ENCODE results near the gene HOMER1.
"Not testable (repeated sequence)": the region's sequence is repeated elsewhere in the genome, so short reads cannot be mapped to it uniquely, and the experiment has no call there.

The HOMER1 gene

DNA sequence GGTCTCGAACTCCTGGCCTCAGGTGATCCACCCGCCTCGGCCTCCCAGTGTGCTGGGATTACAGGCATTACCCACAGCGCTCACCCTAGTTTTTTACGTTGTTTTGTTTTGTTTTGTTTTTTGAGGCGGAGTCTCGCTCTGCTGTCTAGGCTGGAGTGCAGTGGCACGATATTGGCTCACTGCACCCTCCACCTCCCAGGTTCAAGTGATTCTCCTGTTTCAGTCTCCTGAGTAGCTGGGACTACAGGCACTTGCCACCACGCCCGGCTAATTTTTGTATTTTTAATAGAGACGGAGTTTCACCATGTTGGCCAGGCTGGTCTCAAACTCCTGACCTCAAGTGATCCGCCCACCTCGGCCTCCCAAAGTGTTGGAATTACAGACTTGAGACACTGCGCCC lies 2.4 kb upstream of the HOMER1 start:
- not testable (repeated sequence) for DNase-seq

DNA sequence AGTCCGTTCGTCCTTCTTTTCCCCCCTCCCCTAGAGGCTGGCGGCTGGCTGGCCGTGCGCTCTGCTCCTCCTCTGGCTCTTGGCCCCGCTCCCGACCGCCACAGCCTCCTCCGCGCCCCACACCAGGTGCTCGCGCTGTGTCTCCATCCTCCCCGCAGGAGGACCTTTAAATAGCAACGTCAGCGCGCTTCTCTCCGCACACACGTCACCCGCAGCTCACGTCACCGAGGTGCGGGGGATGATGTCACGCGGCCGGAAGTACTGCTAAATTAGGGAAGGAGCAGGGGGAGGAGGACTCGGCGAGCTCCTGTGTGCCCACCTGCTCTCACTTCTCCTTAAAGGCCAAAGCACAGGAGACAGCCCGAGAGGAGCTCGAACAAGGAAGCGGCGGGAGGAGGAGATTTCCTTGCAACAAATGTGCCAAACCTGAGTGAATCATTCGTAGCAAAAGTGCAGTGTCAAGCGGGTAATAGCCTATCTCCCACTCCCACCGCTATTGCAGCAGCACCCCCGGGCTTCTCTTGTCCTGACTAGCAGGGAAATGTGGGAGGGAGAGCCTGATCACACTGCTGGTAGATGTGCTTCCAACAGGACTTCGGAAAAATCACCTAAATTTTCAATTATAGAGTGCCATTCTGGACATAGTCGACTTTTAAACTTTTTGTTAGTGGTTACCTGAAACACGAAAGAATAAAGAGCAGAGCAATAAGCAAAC lies 614 bp upstream of the HOMER1 start:
- DNase-seq = peak; percentile 99

DNA sequence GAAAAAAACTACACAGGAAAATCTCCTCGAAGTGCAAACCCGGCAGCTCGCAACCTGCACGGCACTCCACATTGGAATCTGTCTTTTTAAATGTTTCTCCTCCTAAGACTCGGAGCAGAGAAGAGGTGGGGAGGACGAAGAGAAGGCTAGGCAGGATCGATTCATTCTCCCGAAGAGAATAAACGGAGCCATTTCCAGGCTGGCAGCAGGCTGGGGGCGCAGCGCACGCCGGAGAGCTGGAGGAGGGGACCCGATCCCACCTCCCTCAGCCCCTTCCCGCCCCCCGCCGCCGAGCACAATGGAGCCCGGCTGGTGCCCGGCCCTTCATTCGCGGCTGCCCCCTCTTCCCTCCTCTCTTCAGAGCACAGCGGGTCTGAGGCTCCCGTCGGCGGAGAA lies 628 bp downstream of the HOMER1 start:
- DNase-seq = no peak

- peak; percentile 27 for DNase-seq
These were observed 1.2 kb downstream of the HOMER1 start for GRCh38 chr5:79512471-79513307.

- peak; percentile 19 for DNase-seq
These were observed 1.9 kb downstream of the HOMER1 start for GRCh38 chr5:79512049-79512448.

GRCh38 chr5:79510638-79511037 lies 3.3 kb downstream of the HOMER1 start:
- no peak for DNase-seq

DNA sequence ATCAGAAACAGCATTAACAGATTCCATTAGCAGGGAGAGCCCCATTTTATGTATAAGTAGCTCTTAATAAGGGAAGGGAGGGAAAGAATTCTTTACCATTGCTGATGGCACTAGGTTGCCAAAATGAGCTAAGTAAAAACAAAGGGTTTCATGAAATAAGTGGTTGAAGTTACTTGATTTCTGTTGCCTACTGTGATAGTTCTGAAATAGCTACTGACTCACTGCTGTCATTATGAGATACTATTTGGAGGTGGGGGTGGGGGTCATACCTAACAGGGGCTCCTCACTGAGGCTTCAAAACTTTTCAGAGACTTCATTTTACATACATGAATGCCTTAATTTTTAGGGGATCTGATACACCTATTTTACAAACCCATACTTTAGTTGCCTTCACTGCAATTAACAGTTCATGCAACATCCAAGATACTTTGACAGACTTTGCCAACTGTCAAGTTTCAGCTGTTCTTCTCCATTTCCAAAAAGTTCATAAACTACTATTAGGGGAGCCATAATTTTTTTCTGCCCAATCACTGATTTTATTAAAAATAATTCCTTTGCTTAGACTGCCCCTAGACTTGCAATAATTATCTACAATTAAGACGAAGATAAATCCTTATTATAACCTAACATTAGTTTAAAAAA lies 4.6 kb downstream of the HOMER1 start:
- DNase-seq = no peak

DNA sequence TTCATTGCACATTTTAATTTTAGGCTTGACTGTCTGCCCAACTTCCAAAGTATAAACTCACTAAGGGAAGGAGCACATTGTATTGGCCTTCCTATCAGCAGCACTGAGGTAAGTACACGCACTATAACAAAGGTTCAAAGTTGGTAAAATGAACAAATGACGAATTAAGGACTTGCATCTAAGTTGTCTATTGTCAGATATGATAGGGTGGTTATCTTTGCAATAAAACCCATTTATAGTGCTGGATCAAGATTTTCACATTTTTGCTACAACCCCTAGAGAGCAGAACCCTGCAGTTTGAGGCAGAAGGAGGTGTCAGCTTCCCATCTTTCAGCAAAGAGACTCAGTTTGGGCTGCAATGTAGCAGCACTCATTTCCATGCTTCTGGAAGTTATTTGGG lies 5.1 kb downstream of the HOMER1 start:
- DNase-seq = no peak

DNA sequence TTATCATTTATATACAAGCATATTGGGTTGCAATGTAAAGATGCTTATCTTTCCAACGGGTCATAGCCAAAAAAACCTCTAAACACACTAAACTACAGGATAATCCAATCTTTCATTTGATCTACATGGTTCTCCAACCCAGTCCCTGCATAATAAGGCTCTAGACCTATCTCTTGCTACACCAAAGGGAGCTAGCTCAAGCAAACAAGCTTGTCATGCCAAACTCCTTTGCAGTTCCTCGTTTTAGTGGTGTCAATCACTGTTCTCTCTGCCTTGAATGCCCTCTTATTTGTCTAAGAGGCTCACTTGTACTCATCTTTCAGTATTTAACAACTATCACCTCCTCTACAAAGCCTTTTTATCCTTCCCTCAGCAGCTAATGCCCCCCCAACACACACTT lies 5.6 kb downstream of the HOMER1 start:
- DNase-seq = peak; percentile 9

GRCh38 chr5:79507251-79508205 lies 6.4 kb downstream of the HOMER1 start:
- no peak for DNase-seq

GRCh38 chr5:79505138-79505537 lies 8.8 kb downstream of the HOMER1 start:
- no peak for DNase-seq

DNA sequence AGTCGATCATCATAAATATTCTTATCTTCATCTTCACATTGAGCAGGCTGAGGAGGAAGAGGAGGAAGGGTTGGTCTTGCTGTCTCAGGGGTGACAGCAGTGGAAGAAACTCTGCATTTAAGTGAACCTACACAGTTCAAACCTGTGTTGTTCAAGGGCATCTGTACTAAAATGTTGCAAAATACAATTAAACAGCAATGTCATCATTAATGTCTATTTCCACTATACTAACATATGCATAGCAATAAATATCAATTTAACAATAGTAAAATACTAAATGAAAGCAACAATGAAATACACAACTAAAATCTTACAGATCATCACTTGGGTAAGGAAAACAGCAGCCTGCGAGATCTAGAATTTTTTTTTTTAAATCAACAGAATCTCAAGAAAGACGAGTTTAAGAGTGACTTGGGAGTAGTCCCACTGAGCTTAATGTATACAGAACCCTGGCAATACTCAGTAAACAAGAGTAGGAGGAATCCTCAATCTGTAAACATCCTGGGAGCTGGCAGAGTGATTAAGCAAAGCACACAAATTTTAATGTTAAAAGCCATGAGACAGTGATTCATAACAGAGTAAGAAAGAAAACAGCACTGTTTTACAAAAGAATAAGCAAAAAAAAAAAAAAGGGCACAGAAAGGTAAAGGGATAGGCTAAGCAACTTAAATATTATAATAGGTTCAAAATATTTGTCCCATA lies 10.0 kb downstream of the HOMER1 start:
- no peak for DNase-seq

GRCh38 chr5:79499640-79500273 lies 14.2 kb downstream of the HOMER1 start:
- no peak for DNase-seq

GRCh38 chr5:79495311-79495710 lies 18.6 kb downstream of the HOMER1 start:
- DNase-seq = no peak

DNA sequence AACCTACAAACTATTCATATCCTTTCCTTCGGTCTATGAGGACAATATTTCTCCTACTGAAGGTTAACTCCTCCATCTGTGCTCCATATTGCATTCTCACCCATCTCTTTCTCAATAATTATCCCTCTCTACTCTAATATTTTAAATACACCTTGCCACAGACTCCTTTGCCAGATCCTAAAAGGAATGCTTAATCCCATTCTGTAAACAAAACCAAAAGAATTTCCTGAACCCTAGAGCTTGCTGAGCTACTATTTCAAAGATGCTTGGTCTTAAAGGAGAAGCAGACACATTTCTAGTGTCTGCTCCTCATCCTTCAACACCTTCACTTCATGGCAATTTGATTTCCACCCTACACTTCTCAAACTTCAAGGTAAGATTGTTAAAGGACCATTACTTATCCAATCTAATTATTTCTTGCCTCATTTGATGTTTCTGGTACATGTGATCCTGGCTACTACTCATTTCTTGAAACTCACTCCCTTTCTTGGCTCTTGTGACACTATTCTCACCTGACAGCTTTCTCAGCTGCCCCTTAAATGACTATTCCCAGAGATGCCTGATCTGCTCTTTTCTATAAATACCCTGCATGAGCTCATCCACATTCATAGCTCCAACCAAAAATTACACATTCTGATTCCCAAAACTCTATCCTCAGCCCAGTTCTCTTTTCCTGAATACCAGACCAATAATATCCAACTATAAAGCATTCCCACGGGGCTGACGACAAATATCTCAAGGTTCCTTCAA lies 20.2 kb downstream of the HOMER1 start:
- no peak for DNase-seq

DNA sequence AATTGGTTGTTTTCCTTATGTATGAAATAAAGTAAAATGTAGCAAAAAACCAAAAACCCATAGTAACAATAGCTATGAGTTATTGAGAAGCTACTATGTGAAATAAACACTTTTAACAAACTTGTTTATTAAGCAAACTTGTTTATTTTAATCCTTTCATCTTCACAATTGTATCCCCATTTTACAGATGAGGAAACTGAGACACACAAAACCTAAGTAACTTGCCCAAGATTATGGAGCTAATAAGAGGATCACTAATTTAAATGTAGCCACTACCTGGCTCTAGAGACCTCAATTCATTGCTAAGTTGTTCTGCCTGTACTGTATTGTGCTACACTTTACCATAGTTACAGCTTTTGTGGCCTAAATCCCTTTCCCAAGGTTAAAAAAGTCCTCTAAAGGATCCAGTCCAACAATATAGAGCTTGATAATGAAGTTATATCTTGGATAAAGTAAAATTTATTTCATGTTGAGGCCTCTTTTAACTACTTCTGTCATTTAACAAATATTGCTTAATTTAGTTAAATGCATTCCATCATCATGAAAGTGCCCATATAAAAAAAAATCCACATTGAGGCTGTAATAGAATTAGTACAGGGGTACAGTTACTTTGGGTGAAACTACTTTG lies 22.1 kb downstream of the HOMER1 start:
- no peak for DNase-seq

DNA sequence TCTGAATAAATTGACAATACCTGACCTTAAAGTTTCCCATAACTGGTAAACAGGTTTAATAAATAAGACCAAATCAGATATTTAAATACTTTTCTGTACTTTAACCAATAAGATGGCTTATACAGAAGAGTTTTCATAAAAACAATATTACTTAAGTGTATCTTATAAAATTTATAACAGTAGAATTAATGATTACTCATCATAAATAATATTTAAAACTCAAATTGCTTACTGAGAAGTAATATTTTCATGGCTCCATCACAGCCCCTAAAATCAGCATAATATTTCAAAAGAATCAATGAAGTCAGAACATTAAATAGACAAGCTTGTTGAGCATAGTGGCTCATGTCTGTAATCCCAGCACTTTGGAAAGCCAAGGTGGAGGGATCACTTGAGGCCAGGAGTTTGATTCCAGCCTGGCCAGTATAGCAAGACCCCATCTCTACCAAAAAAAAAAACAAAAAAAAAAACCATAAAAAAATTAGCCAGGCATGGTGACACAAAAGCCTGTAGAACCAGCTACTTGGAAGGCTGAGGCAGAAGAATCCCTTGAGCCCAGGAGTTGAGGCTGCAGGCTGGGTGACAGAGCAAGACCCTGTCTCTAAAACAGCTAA lies 23.5 kb downstream of the HOMER1 start:
- DNase-seq = no peak

DNA sequence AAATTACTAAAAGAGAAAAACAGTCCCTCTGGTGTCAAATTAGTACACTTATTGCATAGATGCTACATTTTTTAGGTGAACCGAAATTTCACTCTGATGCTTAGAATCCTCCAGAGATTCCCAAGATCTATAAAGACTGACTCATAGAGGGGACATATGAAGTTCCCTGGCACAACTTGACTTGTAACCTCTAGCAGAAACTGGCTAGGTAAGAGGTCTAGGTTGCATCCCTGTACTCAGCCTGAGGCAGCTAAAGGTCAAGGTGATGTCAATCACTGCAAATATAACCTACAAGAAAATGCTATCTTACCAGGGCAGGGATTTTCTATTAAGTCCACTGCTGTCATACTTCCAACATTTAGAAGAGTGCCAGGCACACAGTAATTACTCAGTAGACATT lies 24.2 kb downstream of the HOMER1 start:
- DNase-seq = no peak

DNA sequence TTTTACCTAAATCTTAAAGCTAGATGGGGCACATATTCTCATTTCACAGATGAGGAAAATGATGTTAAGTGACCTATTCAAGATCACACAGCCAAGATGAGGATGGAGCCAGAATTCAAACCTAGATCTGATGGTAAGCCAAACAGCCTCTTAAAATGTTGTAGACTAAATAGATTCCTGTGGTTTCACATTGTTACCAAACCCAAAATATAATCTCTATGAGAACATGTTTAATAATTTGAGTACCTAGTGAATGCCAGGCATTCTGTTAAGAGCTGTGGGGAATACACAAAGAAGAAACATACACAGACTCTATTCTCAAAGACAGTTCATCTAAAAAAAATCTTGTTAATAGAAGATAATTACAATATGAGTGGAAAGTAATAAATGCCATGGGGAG lies 25.2 kb downstream of the HOMER1 start:
- DNase-seq = no peak

DNA sequence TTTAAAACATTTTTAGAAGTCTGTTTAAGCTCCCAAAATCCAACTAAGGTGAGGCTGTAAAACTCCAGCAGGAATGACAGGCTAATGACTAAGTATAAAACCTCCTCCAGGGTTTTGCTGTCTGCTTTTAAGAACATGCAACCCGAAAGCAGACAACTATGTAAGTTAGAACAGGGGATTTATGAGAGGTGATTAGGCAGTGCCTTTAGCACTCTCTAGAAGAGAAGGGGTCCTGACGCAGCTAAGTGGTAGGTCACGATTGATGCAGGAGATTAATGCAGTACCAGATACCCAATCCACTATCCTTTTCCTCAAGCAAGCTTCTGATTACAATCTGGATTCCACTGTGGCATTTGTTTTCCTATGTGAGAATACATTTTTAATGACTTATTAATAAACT lies 25.9 kb downstream of the HOMER1 start:
- DNase-seq = no peak
